DMS153 treated with DMSO at 0.1 percent for 48 hours (cell line): ENCODE measurements around the gene AP3S2.
"Not testable (repeated sequence)": the region's sequence is repeated elsewhere in the genome, so short reads cannot be mapped to it uniquely, and the experiment has no call there.

Experiments used
- DNase-seq: peaks from one replicate; lab custom pipeline; 2025; ENCODE audit not compliant: unreplicated experiment; lab: John Stamatoyannopoulos, UW

The AP3S2 gene

GRCh38 chr15:89802986-89803824 lies 90.6 kb downstream of the AP3S2 start:
- no peak for DNase-seq

DNA sequence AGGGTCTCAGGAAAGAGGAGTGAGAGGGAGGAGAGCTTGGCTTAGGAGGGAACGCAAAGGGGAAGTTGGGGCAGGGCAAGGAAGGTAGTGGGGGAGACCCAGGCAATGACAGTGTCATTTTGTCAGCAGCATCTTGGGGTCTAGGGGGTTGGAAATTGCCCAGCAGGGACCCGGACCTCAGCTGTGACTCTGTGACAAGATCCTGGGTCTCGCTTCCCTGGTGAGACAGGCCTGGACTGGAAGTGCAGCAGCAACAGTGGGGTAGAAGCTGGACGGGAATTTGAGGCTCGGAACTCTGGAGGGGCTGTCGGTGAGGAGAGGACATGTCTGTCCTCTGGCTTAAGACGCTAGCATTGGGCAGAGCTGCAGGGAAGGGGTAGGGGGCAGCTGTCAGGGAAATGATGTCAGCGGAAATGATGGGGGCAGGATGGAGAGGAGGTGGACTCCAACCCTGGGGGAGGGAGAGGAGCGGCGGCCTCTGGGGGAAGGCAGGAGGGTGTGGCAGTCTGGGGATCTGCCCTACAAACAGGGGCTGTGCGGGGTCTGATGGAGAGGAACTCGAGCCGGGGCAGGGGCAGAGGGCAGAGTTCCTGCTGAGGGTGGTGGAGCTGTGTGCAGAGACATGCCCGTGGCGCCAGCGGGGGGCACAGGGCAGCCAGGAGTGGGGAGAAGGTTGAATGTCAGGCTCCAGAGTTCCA lies 91.4 kb downstream of the AP3S2 start:
- no peak for DNase-seq

GRCh38 chr15:89801471-89802195 lies 92.2 kb downstream of the AP3S2 start:
- DNase-seq = no peak

- DNase-seq = no peak
These were observed 93.8 kb downstream of the AP3S2 start for GRCh38 chr15:89799918-89800498.

DNA sequence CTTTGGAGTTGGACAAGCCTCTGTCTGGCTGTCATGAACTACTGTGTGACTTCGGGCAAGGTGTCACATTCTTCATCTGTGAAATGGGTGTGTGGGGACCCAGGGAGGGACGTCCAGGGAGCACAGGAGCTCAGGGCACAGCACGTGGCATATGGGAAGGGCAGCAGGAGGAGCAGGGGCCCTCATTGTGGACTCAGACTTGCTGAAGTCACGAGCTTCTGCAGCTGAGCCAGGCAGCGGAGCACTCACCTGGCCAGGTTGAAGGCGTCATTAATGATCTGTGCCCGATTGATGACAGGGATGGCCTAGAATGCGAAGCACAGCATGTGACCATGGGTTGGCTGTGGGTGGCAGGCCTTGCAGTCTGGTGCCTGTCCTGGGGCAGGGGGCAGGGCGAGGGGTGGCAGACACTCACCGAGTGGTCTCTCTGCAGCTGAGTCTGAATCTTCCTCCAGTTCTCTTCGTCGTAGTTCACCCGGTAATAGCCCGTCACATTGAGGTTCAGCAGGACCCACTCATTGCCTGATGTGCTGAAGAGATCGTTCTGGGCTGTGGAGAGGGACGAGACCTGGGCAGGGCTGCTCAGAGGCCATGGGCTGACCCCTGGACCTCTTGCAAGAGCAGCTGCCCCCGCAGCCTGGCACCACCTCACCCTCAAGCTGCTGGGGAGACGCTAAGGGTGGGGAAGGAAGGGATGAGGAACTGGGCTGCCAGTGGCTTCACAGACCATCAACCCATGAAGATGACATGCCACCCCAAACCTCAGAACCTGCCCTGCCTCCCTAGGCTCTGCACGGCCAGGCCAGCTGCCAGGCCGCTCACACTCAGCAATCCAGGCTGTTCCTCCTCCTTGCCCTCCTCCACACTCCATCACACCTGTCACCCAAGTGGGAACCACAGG lies 94.5 kb downstream of the AP3S2 start:
- no peak for DNase-seq

- no peak for DNase-seq
These were observed 96.1 kb downstream of the AP3S2 start for GRCh38 chr15:89797678-89798201.

- DNase-seq = no peak
These were observed 97.8 kb downstream of the AP3S2 start for GRCh38 chr15:89795996-89796395.

DNA sequence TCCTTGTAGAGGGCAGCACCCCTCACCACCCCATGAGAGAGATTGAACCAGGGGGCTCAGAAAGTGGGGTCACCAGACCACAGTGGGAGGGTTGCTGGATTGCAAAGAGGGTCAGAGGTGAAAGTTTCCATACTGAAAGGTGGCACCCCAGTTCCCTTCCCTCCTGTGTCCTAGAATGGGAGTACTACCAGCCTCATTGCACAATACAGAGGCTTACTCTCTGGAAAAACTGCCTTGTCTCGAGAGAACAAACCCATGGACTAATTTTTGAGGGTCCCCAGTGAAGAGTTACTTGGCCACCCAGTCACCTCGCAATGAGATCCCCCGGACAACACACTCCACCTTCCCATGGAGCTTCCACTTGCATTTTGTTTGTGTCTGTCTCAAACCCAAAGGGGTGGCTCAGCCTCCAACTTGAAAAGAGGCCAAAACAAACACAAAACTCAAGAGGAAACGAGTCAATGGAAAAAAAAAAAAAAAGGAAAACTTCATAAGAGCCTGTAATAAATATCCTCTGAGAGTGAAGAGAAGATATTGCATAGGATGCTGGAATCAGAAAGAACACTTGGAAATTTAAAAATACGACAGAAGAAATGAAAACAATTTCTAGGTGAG lies 99.1 kb downstream of the AP3S2 start:
- no peak for DNase-seq

DNA sequence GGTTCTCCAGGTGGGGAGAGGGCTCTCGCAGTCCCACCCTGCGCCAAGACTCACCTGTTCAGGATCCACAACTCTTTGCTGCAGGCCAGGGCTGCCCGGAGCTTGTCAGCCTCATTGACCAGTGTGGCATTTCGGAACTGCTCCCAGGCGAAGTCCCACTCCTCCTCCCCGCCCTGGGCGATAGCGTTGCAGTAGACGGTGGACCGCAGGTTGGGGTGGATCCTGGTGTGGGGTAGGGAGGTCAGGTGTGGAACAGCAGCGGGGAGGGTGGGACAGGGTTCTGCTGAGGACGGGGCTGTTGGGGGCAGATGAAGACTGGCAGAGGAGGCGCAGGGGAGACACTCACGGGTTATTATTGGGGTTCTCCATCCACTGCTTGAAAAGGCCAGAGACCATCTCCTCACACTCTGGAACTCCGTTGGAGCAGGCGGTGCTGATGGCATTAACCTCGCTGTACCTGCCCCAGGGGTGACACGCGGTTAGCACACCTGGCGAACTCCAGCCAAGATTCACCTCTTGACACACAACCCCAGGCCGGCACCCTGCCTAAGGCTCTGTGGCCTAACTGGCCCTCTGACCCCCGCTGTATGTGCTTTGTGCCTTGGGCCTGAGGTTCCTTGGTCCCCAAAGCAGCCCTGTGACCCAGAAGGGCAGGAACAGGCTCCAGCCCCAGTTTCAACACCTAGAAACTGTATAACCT lies 101.5 kb downstream of the AP3S2 start:
- no peak for DNase-seq

GRCh38 chr15:89790661-89791060 lies 103.1 kb downstream of the AP3S2 start:
- no peak for DNase-seq

DNA sequence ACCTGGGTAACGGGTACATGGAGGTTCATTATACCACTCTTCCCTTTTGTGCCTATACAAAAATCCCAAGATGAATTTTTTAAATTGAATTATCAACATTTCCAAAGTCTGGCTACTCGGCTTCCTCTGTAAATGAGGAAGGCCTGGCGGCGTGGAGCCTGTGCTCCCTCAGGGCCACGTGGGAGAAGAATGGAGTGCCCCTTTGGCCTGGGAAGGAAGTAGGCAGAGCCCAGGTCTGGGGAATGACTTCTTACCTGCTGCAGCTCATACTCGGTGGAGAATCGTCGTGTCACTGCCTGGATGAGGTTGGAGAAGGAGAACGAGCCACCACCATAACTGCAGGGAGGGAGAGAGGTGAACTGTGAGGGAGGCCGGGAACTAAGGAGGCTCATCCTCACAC lies 103.6 kb downstream of the AP3S2 start:
- no peak for DNase-seq

DNA sequence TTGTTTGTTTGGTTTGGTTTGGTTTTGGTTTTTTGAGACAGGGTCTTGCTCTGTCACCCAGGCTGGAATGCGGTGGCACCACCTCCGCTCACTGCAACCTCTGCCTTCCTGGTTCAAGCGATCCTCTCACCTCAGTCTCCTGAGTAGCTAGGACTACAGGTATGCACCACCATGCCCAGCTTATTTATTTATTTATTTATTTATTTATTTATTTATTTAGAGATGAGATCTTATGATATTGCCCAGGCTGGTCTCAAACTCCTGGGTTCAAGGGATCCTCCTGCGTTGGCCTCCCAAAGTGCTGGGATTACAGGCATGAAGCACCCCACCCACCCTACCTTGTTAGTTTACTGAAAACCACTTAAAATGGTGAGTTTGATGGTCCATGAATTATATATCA lies 105.2 kb downstream of the AP3S2 start:
- DNase-seq = not testable (repeated sequence)

DNA sequence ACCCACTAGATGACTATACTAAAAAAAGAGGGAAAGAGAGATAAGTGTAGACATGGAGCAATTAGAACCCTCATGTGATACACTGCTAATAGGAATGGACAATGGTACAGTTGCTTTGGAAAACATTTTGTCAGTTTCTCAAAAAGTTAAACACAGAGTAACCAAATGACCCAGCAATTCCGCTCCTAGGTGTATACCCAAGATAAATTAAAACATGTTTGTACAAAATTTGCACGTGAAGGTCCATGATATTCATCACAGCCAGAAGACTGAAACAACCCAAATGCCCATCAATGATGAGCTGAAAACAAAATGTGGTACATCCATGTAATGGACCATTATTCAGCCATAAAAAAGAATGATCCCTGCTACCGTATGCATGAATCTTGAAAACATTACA lies 105.8 kb downstream of the AP3S2 start:
- DNase-seq = no peak

DNA sequence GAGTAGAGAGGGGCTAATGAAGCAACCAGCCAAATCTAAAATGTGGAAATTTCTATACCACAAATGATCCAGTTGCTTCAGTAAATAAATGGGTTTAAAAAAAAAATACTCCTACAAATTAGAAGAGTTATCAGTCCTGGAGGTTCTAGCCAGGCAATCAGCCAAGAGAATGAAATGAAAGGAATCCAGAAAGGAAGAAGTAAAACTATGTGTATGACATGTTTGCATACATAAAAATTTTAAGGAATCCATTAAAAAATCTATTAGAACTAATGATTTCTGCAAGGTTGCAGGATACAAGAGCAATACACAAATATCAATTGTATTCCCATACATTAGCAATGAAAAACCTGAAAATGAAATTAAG lies 108.0 kb downstream of the AP3S2 start:
- no peak for DNase-seq

- DNase-seq = no peak
These were observed 108.6 kb downstream of the AP3S2 start for GRCh38 chr15:89785064-89785773.

DNA sequence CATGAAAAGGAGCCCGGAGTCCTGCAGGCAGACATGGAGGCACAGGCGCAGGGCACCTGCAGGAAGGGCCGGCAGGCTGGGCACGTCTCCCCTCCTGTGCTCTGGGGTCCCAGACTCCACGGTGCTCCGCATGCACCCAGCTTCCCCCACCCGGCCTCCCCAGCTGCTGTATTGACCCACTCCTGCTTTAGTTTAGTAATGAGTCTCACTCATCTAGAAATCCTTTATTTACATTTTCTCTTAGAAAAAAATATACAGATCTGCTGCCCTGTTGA lies 109.2 kb downstream of the AP3S2 start:
- DNase-seq = no peak

GRCh38 chr15:89783861-89784685 lies 109.7 kb downstream of the AP3S2 start:
- no peak for DNase-seq
